K562 (cell line): ENCODE measurements around the gene PASD1. TPM values are rescaled to one million over a fixed set of nuclear protein-coding genes. Genes with fewer than 3 reads are reported as not detected.

Experiments
- ATAC-seq: fragments of 200-7000 bp; cut with Tn5 transposase; 3 replicates; pipeline ENCODE4 v1.9.1; 2020; ENCODE audit warnings: moderate library complexity
- BruUV-seq: library from RNA; stranded (reverse); fragments of 400-500 nt; replicated peaks from 2 replicates; lab custom pipeline; 2021; lab: Mats Ljungman, UMichigan
- CTCF ChIA-PET: fragments of 300-600 bp; formaldehyde crosslinking; extraction: SDS; loops from one replicate; lab custom pipeline; 2021; ENCODE audit warnings: low intra/inter-chr PET ratio; lab: Yijun Ruan, JAX
- POLR2A ChIA-PET: fragments of 300-600, 350-650 bp; sonication (Branson Sonifier 250); formaldehyde crosslinking; extraction: SDS; loops from one replicate; lab custom pipeline; 2021; ENCODE audit warnings: antibody characterized with exemption, inconsistent platforms; lab: Yijun Ruan, JAX
- DNase-seq, 4 experiments: peaks; one replicate each; pipeline versions ENCODE4 v3.0.0 to v3.0.0-alpha.2; 2011 to 2018; ENCODE audit warnings: low spot score in 3 of 4, mixed read lengths in 3 of 4; ENCODE audit errors: extremely low read depth in 1 of 4
- FAIRE-seq: peaks from 2 replicates; lab custom pipeline; 2011; peaks lifted over from hg19 to GRCh38; lab: Jason Lieb, UNC
- H2AFZ ChIP-seq: 2 replicates; pipeline ENCODE4 v1.6.0; 2011; ENCODE audit warnings: low read depth, low read length, control low read depth, inconsistent platforms
- H3K27ac ChIP-seq: fragments of 200-600 bp; 3 replicates; pipeline ENCODE4 v1.8.0; 2011; ENCODE audit warnings: low read depth, mild to moderate bottlenecking, control low read depth, inconsistent platforms, low read length, moderate library complexity, mixed read lengths; ENCODE audit errors: extremely low read depth
- H3K27me3 ChIP-seq, 2 experiments: fragments of 300-600 bp in 1 of 2; 2 replicates in 1 of 2; 3 replicates in 1 of 2; pipeline versions ENCODE4 v1.6.0 to v1.8.0; 2011; ENCODE audit warnings: inconsistent platforms in 2 of 2, low read length in 2 of 2, mild to moderate bottlenecking in 1 of 2, mixed read lengths in 1 of 2, moderate library complexity in 1 of 2; ENCODE audit not compliant: control insufficient read depth in 2 of 2, insufficient read depth in 2 of 2
- H3K36me3 ChIP-seq: fragments of 300-600 bp; 3 replicates; pipeline ENCODE4 v1.8.0; 2011; ENCODE audit warnings: mild to moderate bottlenecking, low read length, inconsistent platforms; ENCODE audit not compliant: control insufficient read depth, insufficient read depth
- H3K4me1 ChIP-seq, 2 experiments: fragments of 200-600 bp in 1 of 2; replicated peaks in 1 of 2; 2 replicates in 1 of 2; 3 replicates in 1 of 2; pipeline versions ENCODE4 v1.5.1 to v1.8.0; 2011; ENCODE audit warnings: inconsistent platforms in 2 of 2, low read length in 2 of 2, mild to moderate bottlenecking in 1 of 2, mixed read lengths in 1 of 2, moderate library complexity in 1 of 2; ENCODE audit not compliant: control insufficient read depth in 2 of 2, insufficient read depth in 2 of 2
- H3K4me2 ChIP-seq: 2 replicates; pipeline ENCODE4 v1.6.1; 2011; ENCODE audit warnings: low read length, control low read depth, inconsistent platforms, mixed read lengths; ENCODE audit not compliant: insufficient read depth
- H3K4me3 ChIP-seq: fragments of 200-600 bp; sonication (generic), shearing (Covaris generic); 2 replicates; pipeline ENCODE4 v1.5.1; 2016; ENCODE audit warnings: control low read depth, inconsistent platforms
- H3K79me2 ChIP-seq: fragments of 200-600 bp; 3 replicates; pipeline ENCODE4 v1.8.0; 2011; ENCODE audit warnings: low read length, inconsistent platforms; ENCODE audit not compliant: control insufficient read depth, insufficient read depth
- H3K9ac ChIP-seq, 2 experiments: 2 replicates each; pipeline versions ENCODE4 v1.6.0 to v1.6.1; 2011; ENCODE audit warnings: low read depth in 2 of 2, low read length in 2 of 2, control low read depth in 1 of 2, inconsistent platforms in 1 of 2, mild to moderate bottlenecking in 1 of 2, mixed read lengths in 1 of 2; ENCODE audit not compliant: insufficient read depth in 1 of 2
- H3K9me1 ChIP-seq: one replicate; pipeline ENCODE4 v1.6.0; 2011; ENCODE audit warnings: inconsistent platforms, mild to moderate bottlenecking, low read length, moderate library complexity; ENCODE audit not compliant: control insufficient read depth, insufficient read depth
- H3K9me3 ChIP-seq: replicated peaks from 2 replicates; pipeline ENCODE4 v1.5.1; 2011; ENCODE audit warnings: low read depth, low read length, inconsistent platforms; ENCODE audit not compliant: control insufficient read depth, insufficient read depth
- H4K20me1 ChIP-seq: replicated peaks from 2 replicates; pipeline ENCODE4 v1.6.1; 2011; ENCODE audit warnings: low read length, inconsistent platforms, mixed read lengths; ENCODE audit not compliant: control insufficient read depth, insufficient read depth
- CHD2 ChIP-seq: IDR thresholded peaks from 2 replicates; pipeline ENCODE4 v1.6.1; 2011; ENCODE audit warnings: low read depth, low read length
- ELF2 ChIP-seq: fragments of 250-450 bp; sonication (Bioruptor Pico); IDR thresholded peaks from 2 replicates; pipeline ENCODE4 v1.5.0; 2021; ENCODE audit warnings: mild to moderate bottlenecking
- NFYB ChIP-seq: IDR thresholded peaks from 2 replicates; pipeline ENCODE4 v1.6.1; 2011; ENCODE audit warnings: mild to moderate bottlenecking, moderate library complexity; ENCODE audit not compliant: insufficient read length; ENCODE audit errors: extremely low read depth
- POLR2G ChIP-seq: fragments of 200-400 bp; formaldehyde crosslinking; IDR thresholded peaks from 2 replicates; pipeline ENCODE4 v1.6.1; 2017; ENCODE audit warnings: low read depth, mild to moderate bottlenecking, antibody characterized with exemption, low read length, moderate library complexity
- SREBF2 ChIP-seq: sonication (generic); formaldehyde crosslinking; IDR thresholded peaks from 2 replicates; pipeline ENCODE4 v1.4.0; 2020; ENCODE audit warnings: mild to moderate bottlenecking, missing genetic modification reagents
- ZC3H8 ChIP-seq: fragments of 450-650 bp; IDR thresholded peaks from 2 replicates; pipeline ENCODE4 v1.6.1; 2017
- WGBS: fragments of 100-300 bp; shearing (Covaris generic); methylation state at CpG from one replicate; pipeline ENCODE4 v1.1.6; 2016; ENCODE audit warnings: low coverage, mixed read lengths; ENCODE audit not compliant: insufficient coverage; ENCODE audit errors: missing lambda C conversion rate; 5-methylcytosine and 5-hydroxymethylcytosine counted together
- in situ Hi-C: fragments of 300-500 bp; cut with MboI; formaldehyde crosslinking; loops from 4 replicates; pipeline ENCODE4 v1.15.0; 2018; ENCODE audit warnings: inconsistent platforms, mixed read lengths
- intact Hi-C: fragments of 100-400 bp; cut with micrococcal nuclease; formaldehyde crosslinking; loops from 2 replicates; pipeline ENCODE4 v1.14.2; 2022
- polyA plus RNA-seq, 8 experiments: library from polyadenylated mRNA; depleted of rRNA in 4 of 8; stranded (reverse) in 5 of 8; unstranded in 3 of 8; fragments of >200 nt; fragmentation: Nextera tagmentation in 2 of 8; fragmentation: Illumina TruSeq in 1 of 8; extraction: Ambion mirVana in 2 of 8; extraction: Trizol in 1 of 8; gene quantifications; 2 replicates each; pipeline versions ENCODE4 v1.2.1 to v1.2.3, GENCODE V29; 2011 to 2014; ENCODE audit warnings: inconsistent platforms in 1 of 8, missing spikeins in 1 of 8
- total RNA-seq, 7 experiments: library from RNA; depleted of rRNA in 6 of 7; stranded (reverse); fragments of >200 nt in 6 of 7; fragmentation: Illumina TruSeq in 2 of 7; extraction: Trizol in 2 of 7; gene quantifications; 2 replicates each; pipeline versions ENCODE4 v1.2.1 to v1.2.3, GENCODE V29; 2011 to 2021; ENCODE audit warnings: low replicate concordance in 1 of 7
- TF ChIP-seq, protein P1 (sequence below), 2 experiments: fragments of 450-650 bp; conservative IDR thresholded peaks; 2 replicates each; pipeline ENCODE4 v1.6.1; 2017; ENCODE audit warnings: mild to moderate bottlenecking in 2 of 2, moderate library complexity in 2 of 2
- TF ChIP-seq, protein P2 (sequence below): fragments of 450-650 bp; IDR thresholded peaks from 2 replicates; pipeline ENCODE4 v1.6.1; 2018; ENCODE audit not compliant: partially characterized antibody
- TF ChIP-seq, protein P3 (sequence below), 2 experiments: fragments of 450-650 bp in 1 of 2; IDR thresholded peaks; 2 replicates each; pipeline ENCODE4 v1.6.1; 2011 to 2017; ENCODE audit warnings: low read depth in 2 of 2, antibody characterized with exemption in 1 of 2, borderline replicate concordance in 1 of 2, low read length in 1 of 2, mild to moderate bottlenecking in 1 of 2, mixed read lengths in 1 of 2; ENCODE audit not compliant: control insufficient read depth in 1 of 2

Gene PASD1
- total and polyA plus RNA-seq, 9 of the 15 experiments (the other 6 are each of a cell fraction or from before 2014, with no cell fraction given): 1.7 to 12.8 (median 9.6) TPM

DNA sequence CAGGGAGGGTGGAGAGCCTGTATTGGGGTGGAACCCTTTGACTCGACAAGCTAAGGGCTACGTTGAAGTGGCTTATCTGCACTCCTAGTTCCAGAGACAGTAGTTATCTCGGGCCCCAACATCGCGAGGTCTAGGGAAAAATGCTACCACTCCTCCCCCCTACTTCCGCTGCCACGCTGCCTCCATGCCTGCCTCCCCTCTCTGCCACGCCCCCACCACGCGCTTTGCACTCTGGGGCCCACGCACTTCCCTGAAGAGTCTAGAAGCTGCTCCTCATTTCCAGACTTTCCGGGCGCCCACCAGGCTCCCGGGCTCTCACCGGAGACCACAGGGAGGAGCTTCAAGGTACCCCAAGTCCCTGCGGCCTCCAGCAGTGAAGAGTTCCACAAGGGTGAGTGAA is at the start of gene PASD1 (continued):
- TF ChIP-seq, protein P1, sequence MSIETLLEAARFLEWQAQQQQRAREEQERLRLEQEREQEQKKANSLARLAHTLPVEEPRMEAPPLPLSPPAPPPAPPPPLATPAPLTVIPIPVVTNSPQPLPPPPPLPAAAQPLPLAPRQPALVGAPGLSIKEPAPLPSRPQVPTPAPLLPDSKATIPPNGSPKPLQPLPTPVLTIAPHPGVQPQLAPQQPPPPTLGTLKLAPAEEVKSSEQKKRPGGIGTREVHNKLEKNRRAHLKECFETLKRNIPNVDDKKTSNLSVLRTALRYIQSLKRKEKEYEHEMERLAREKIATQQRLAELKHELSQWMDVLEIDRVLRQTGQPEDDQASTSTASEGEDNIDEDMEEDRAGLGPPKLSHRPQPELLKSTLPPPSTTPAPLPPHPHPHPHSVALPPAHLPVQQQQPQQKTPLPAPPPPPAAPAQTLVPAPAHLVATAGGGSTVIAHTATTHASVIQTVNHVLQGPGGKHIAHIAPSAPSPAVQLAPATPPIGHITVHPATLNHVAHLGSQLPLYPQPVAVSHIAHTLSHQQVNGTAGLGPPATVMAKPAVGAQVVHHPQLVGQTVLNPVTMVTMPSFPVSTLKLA (conservative IDR thresholded peaks at IDR 0.05): 0 out of 4 replicates have a peak, but pooled peaks of 1 of the 2 experiments have one; percentile 49
- TF ChIP-seq ELF2 (CRISPR knock-in tag) (no peak), CHD2 (peak; percentile 77), ZC3H8 (no peak), POLR2G (0 out of 2 replicates have a peak, but pooled peaks have one; percentile 25)

DNA sequence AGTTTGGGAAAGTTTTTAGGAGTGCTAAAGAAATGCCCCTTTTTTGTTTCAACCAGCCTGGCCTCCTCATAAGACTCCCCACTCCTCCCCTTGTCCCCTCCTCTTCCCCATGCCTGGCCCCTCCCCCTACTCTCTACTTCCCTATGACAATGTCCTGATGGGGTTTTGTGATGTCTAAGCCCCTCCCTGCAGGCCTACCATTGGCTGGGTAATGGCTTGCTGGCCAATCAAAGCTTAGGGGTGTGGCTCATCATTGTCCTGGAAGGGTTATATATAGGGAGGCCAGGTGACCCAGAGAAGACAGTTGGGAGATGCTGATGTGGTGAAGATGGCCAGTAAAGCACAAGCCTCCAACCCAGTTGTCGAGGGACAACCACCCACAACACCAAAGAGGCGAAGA is 48.2 kb upstream of the PASD1 start:
- no peak overlapping the region for H3K27ac ChIP-seq

More for the DNA sequence above, 48.2 kb upstream of the PASD1 start:
- Histone ChIP-seq H3K79me2 (no peaks in the 10 kb centered on the region), H4K20me1 (no peaks in the 10 kb centered on the region), H3K4me2 (no peak overlapping the region), H3K36me3 (no peaks in the 10 kb centered on the region), H3K9me3 (no peaks in the 10 kb centered on the region), H2AFZ (no peak overlapping the region), H3K9me1 (no peaks in the 10 kb centered on the region), H3K9ac (no peak overlapping the region), H3K4me3 (no peak overlapping the region), H3K27me3 (0 out of 5 replicates have a peak, but pooled peaks cover 0 to 10% of the 10 kb centered on the region in 2 experiments), H3K4me1 (no peaks in the 10 kb centered on the region)
- DNase-seq: peak; percentile 11 to 33 (median 28)
- no CpG with 5 or more reads among the region's 2 CpGs for WGBS
- ChIA-PET POLR2A (no interaction called here), CTCF (no interaction called here)
- in situ Hi-C loops: no loop called here
- no TSS peak for BruUV-seq
- intact Hi-C loops: no loop called here
- TF ChIP-seq SREBF2 (CRISPR knock-in tag): no peak
- peak; percentile 75 for TF ChIP-seq NFYB
- TF ChIP-seq, protein P2, sequence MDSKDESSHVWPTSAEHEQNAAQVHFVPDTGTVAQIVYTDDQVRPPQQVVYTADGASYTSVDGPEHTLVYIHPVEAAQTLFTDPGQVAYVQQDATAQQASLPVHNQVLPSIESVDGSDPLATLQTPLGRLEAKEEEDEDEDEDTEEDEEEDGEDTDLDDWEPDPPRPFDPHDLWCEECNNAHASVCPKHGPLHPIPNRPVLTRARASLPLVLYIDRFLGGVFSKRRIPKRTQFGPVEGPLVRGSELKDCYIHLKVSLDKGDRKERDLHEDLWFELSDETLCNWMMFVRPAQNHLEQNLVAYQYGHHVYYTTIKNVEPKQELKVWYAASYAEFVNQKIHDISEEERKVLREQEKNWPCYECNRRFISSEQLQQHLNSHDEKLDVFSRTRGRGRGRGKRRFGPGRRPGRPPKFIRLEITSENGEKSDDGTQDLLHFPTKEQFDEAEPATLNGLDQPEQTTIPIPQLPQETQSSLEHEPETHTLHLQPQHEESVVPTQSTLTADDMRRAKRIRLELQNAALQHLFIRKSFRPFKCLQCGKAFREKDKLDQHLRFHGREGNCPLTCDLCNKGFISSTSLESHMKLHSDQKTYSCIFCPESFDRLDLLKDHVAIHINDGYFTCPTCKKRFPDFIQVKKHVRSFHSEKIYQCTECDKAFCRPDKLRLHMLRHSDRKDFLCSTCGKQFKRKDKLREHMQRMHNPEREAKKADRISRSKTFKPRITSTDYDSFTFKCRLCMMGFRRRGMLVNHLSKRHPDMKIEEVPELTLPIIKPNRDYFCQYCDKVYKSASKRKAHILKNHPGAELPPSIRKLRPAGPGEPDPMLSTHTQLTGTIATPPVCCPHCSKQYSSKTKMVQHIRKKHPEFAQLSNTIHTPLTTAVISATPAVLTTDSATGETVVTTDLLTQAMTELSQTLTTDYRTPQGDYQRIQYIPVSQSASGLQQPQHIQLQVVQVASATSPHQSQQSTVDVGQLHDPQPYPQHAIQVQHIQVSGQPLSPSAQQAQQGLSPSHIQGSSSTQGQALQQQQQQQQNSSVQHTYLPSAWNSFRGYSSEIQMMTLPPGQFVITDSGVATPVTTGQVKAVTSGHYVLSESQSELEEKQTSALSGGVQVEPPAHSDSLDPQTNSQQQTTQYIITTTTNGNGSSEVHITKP: peak; percentile 24
- TF ChIP-seq, protein P3, sequence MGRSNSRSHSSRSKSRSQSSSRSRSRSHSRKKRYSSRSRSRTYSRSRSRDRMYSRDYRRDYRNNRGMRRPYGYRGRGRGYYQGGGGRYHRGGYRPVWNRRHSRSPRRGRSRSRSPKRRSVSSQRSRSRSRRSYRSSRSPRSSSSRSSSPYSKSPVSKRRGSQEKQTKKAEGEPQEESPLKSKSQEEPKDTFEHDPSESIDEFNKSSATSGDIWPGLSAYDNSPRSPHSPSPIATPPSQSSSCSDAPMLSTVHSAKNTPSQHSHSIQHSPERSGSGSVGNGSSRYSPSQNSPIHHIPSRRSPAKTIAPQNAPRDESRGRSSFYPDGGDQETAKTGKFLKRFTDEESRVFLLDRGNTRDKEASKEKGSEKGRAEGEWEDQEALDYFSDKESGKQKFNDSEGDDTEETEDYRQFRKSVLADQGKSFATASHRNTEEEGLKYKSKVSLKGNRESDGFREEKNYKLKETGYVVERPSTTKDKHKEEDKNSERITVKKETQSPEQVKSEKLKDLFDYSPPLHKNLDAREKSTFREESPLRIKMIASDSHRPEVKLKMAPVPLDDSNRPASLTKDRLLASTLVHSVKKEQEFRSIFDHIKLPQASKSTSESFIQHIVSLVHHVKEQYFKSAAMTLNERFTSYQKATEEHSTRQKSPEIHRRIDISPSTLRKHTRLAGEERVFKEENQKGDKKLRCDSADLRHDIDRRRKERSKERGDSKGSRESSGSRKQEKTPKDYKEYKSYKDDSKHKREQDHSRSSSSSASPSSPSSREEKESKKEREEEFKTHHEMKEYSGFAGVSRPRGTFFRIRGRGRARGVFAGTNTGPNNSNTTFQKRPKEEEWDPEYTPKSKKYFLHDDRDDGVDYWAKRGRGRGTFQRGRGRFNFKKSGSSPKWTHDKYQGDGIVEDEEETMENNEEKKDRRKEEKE (IDR thresholded peaks at IDR 0.05; ENCODE audit: borderline replicate concordance in 1 of 2, control insufficient read depth in 1 of 2, low read depth in 2 of 2, low read length in 1 of 2): no peak
- no peak for FAIRE-seq
- ATAC-seq: peak; percentile 84
